ENCODE measurements around the gene GCNT4.

GRCh38 chr5:75048457-75048953 lies 3.9 kb downstream of the GCNT4 start:
- TF ChIP-seq SUZ12 (IDR thresholded peaks at IDR 0.05; ENCODE audit: extremely low read depth, insufficient read depth, insufficient read length) (no peak), ZNF274 (IDR thresholded peaks at IDR 0.05; ENCODE audit: low read depth, low read length) (no peak)

Data from NT2/D1 (cell line).